Fibroblast of mammary gland (primary cell): ENCODE data around the gene CDK5R1.

Experiments used
- DNase-seq: peaks from one replicate; pipeline ENCODE4 v3.0.0-alpha.2; 2010; ENCODE audit warnings: low read depth
- H3K4me3 ChIP-seq: 2 replicates; pipeline ENCODE4 v1.5.1; 2011; ENCODE audit warnings: low read depth, mild to moderate bottlenecking, low read length, moderate library complexity; ENCODE audit not compliant: control insufficient read depth
- CTCF ChIP-seq: conservative IDR thresholded peaks from 2 replicates; pipeline ENCODE4 v1.5.1; 2011; ENCODE audit warnings: low read depth, low read length, inconsistent platforms; ENCODE audit not compliant: control insufficient read depth, insufficient read depth

Gene CDK5R1

GRCh38 chr17:32453370-32453769 is 33.4 kb upstream of the CDK5R1 start:
- DNase-seq: no peak
- H3K4me3 ChIP-seq: no peak overlapping the region
- TF ChIP-seq CTCF: no peak

GRCh38 chr17:32458371-32458770 is 28.4 kb upstream of the CDK5R1 start:
- no peak overlapping the region for H3K4me3 ChIP-seq
- no peak for TF ChIP-seq CTCF
- DNase-seq: no peak

GRCh38 chr17:32460054-32460453 is 26.7 kb upstream of the CDK5R1 start:
- H3K4me3 ChIP-seq: no peak overlapping the region
- TF ChIP-seq CTCF: no peak
- DNase-seq: no peak

GRCh38 chr17:32461498-32461852 is 25.3 kb upstream of the CDK5R1 start:
- no peak for TF ChIP-seq CTCF

GRCh38 chr17:32461853-32462617 is 24.8 kb upstream of the CDK5R1 start:
- peak; percentile 67 for TF ChIP-seq CTCF
- no peak overlapping the region for H3K4me3 ChIP-seq
- peak; percentile 68 for DNase-seq

More at GRCh38 chr17:32461498-32461852, 25.3 kb upstream of the CDK5R1 start:
- no peak for DNase-seq
- no peak overlapping the region for H3K4me3 ChIP-seq

GRCh38 chr17:32463304-32463703 is 23.5 kb upstream of the CDK5R1 start:
- TF ChIP-seq CTCF: no peak
- no peak for DNase-seq
- no peak overlapping the region for H3K4me3 ChIP-seq
